Nucleus accumbens (tissue), 56 donors: Measurements from ENCODE around the gene CITED4.
A peak's percentile ranks its signal among the peaks of the same experiment; 100 is the strongest.

Experiments
- DNase-seq, 56 donors: peaks; one replicate each; lab custom pipeline; 2025; lab: John Stamatoyannopoulos, UW

The CITED4 gene

DNA sequence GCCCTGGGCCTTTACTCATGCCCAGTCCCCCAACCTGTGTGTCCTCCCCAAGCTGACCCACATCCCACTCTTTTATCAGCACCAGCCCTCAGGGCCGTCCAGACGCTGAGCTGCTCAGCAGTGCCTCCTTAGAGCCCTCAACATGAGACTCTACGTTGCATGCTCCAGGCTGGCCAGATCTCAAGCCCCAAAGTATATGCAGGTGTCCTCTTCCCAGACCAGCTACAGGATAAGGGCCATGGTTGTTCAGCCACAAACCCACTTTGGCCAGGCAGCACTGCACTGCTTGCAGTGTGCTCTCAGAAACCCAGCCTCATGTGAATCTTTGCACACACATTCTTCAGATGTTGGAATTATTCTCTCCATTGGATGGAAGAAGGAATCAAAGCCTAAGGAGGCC, 6.0 kb downstream of the CITED4 start:
- DNase-seq = no peak

DNA sequence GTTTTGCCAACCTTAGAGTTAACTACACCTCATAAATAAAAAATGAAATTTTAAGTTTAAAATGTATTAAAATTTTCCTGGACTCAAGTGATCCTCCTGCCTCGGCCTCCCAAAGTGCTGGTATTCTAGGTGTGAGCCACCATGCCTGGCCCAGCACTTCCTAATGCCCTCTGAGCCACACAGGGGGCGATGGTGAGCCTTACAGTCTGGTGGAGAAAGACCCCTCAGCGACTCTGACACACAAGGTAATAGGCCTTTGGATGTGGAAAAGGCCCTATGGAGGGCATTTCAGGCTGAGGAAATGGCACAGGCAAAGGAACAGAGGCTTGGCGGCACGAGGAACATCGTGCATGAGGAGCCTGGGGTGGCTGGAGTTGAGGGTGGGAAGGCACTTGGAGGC, 6.7 kb downstream of the CITED4 start:
- no peak for DNase-seq

DNA sequence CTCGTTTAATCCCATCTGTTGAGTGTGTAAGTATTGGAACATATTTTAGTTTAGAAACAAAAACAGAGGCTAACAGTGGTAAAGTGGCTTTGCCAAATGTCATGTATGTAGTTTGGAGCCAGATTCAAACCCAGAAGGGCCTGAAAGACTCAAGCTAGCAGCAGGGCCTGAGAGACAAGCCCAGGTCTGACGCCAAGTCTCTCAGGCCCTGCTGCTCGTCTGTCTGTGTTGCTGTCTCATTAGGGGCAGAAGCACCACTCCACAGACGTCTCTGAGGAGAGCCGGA, 8.3 kb downstream of the CITED4 start:
- DNase-seq = no peak

DNA sequence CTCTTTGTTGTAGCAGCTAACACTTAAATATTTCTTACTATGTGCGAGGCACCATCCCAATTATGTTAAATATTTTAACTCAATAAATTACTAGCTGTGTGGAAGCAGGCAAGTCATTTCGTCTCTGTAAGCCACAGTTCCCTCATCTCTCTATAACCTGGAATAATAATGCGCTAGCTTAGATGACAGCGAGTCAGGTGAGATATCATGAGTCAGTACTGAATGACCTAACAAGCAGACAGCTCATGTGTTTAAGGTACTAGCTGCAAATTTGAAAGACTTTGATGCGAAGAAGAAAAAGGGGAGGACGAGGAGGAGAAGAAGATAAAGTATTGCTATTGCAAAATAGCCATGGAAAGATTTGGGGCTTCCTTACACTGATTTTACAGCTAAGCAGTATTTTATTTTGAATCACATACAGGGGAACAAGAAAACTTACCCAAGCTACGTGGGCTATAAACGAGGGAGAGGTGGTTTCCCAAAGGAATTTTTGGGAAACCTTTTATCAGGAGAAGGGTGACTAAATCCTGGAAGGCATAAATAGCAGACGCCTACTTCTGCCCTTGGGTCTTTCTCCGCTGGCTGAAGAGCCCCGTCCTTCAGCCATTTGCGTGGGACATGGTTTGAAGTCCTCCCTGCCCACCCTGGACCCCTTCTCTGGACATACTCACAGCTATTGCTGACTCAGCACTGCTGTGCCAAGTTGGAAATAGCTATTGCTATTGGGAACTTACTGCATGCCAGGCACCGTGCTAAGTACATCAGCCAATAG, 8.9 kb downstream of the CITED4 start:
- peak in 1 of 56 donors; percentile 9 for DNase-seq

DNA sequence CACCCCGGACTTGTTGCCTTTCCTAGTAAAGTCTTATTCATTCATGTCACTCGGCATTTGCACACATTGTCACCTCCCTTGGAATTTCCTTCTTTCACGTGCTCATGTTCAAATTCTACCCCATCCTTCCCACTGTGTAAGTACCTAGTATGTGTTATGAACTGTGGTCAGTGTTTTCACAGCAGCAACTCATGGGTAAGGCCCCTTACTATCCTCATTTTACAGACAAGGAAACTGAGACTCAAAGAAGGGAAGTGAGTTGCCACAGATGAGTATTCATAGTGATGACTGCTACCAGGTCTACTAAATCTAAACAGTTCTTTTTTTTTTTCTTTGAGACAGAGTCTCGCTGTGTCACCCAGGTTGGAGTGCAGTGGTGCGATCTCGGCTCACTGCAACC, 10.5 kb downstream of the CITED4 start:
- DNase-seq = no peak

DNA sequence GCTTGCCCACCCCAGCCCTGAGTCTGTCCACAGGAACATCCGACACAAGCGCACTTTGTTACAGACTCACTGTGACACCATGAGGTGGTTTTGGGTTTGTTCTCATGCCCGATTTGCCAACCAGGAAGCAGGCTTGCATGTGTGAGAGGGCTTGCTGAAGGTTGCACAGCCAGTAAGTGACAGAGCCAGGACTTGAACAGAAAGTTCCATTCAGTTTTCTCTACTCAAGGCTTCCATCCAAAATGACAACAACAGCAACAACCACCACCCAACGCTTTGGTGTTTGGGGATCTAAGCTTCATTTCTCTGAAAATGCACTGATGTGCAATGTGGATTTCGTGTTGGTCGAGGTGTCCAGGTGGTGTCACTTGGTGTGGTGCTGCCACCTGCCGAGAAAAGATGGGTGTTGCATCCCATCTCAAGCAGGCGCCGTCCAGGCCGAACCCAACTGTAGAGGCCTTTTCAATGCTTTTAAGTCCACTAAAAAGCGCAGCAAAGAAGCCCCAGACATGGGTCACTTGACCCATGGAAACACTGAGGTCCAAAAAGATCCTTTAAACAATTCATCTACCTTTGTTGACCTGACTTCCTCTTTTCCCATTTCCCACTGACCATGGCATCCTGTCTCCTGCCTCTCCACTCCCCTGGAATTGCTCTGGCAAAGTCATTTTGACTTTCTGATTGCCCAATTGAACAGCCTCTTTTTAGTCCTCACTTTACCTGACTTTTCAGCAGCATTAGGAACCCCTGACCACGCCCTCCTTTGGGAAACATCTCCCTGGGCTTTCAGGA, 12.2 kb downstream of the CITED4 start:
- DNase-seq = peak in 49 of 56 donors; percentile 2 to 78 (median 41)

DNA sequence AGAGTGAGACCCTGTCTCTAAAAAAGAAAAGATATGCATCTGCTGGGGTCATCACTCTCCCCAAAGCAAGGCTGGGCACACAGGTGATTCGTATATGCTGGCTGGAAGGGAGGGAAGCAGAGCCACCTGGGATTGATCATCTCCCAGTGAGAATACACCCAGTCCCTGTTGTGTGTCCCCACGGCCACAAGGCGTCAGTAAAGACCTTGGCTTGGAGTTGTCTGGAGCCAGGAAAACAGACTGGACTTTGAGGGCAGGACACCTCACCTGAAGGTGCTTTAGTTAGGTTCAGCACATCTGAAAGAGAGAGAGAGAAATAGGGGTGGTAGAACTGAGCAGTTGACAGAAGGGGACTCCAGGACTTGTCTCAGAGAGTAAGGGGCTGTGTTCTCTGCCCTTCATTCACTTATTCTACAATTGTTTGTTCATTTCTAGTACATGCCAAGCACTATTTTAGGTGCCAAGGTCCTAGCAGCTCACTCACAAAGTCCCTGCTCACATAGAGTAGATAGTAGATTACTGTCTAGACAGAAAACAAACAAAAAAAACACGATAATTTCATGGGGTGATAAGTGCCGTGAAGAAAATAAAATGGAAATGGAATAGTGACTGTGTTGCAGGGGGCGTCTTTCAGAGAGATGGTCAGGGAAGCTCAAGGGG, 13.5 kb downstream of the CITED4 start:
- DNase-seq = peak in 40 of 56 donors; percentile 3 to 70 (median 26)

DNA sequence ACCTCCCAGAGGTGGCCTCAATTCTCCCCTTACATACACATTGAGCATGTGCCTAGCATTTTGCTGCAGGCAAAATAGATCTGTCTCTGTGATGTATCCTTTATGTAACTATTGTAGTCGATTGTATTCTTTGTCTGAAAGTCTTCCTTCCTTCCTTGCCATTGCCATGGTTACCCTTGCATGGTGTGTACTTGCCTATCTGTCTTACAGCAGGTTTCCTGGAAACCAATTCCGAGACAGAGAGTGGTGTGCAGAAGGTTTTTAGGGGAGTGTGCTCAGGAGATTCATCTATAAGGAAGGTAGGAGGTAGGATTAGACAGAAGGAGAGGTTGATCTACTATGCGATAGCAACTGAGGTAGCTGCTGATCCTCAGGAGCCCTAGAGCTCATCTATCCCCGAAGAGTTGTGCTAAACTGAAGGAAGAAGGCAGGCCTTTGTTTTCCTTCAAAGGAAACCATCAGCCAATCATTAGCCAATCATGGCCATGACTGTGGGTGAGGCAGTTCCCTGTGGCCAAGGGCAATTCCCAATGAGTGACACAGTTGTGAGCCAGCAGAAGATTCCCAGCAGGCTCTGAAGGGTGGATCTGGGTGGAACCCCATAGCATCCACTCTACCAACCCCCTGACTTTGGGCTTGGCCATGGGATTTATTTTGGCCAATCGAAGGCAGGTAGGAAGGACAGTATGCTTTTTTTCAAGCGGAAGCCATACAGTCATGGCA, 15.0 kb downstream of the CITED4 start:
- DNase-seq = peak in 15 of 56 donors; percentile 5 to 60 (median 30)

DNA sequence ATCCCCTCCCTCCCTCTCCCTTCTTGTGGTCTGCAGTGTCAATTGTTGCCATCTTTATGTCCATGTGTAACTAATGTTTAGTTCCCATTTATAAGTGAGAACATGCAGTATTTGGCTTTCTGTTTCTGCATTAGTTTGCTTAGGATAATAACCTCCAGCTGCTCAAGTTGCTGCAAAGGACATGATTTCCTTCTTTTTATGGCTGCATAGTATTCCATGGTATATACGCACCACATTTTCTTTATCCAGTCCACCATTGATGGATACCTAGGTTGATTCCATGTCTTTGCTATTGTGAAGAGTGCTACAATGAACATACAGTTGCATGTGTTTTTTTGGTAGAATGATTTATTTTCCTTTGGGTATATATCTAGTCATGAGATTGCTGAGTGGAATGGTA, 16.3 kb downstream of the CITED4 start:
- no peak for DNase-seq

DNA sequence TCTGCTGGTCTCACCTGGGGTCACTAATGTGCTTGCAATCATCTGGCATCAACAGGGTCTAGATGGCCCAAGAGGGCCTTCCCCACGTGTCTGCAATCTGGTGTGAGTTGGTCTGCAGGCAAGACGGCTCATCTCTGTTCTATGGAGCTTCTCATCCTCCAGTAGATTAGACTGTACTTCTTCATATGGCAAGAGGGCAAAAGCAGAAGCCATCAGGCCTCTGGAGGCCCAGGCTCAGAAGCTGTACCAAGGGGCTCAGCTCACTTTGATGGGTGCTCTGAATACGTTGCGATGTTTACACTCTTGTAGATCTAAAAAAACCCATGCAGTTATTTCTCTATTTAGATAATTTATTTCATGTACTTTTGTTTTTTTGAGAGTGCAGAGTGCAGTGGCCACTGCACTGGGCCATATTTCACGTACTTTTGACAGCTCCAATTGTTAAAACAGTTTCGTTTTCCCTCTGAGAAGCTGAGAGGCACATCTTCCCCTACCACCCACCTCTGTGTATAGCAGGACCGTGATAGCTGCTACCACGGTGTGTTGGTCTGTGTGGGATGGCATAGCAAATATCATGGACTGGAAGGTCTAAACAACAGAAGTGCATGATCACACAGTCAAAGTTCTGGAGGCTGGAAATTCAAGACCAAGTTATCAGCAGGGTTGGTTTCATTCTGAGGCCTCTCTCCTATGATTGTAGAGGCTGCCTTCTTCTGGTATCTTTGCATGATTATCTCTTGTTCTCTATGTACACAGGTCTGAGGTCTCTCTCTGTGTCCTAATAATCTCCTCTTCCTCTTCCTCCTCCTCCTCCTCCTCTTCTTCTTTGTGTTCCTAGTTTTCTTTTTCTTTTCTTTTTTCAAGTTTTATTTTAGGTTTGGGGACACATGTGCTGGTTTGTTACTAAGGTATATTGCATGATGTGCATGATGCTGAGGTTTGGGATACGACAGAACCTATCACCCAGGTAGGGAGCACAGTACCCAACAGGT, 17.0 kb downstream of the CITED4 start:
- no peak for DNase-seq

DNA sequence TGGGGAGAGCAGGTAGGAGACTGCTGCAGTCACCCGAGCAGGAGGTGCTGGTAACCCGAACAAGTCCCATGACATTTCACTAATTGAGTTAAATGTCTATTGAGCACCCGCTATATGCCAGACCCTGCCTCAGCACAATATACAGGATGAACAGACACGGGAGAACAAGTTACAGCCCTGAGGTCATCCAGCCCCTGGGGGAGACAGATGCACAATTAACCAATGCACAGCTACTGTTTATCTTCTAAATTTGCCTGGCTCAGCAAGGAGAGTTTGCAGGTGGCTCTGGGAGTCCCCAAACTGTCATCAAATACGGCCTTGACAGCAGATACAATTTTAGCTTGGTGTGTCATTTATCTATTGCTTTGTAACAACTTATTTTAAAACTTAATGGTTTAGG, 18.1 kb downstream of the CITED4 start:
- DNase-seq = peak in 1 of 56 donors; percentile 13

DNA sequence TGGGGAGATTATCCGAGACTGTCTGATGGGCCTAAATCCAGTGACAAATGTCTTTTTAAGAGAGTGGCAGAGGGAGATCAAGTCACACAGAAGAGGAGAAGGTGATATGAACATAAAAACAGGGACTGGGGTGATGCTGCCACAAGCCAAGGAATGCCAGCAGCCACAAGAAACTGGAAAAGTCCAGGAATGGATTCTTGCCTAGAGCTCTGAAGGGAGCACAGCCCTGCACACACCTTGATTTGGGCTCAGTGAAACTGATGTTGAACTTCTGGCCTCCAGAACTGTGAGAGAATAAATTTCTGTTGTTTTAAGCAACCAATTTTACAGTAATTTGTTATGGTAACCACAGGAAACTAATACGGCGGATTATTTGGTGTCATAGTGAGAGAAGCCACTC, 19.5 kb downstream of the CITED4 start:
- DNase-seq = no peak

DNA sequence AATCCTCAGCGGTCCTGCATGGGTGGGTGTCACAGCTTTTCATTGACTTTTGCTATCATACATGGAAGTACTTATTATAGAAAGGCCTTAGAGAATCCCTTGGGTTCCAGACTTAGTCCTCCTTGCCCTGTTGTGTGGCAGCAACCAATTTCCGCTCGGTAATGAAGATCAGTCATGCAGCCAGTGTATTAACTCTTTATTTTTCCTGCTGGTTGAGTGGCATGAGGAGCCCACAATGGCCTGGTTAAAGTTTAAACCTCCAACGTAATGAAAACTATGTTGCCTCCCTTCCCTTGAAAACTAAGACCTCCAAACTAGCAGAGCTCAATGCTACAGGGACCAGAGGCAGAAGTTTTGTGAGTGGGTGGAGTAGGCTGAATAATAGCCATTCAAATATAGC, 20.0 kb downstream of the CITED4 start:
- no peak for DNase-seq

DNA sequence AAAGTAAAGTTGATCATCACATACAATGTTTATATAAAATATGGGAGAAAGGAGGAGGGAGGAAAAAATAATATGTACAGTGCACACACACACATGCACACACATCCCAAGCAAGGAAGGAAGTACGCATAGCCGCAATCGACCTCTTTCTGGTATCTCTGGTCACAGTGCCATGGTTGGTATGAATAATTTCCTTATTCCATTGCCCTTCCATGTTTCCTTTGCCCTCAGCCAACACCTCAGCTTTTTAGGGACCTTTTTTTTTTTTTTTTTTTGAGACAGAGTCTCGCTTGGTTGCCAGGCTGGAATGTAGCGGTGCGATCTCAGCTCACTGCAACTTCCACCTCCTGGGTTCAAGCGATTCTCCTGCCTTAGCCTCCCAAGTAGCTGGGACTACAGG, 20.6 kb downstream of the CITED4 start:
- no peak for DNase-seq

DNA sequence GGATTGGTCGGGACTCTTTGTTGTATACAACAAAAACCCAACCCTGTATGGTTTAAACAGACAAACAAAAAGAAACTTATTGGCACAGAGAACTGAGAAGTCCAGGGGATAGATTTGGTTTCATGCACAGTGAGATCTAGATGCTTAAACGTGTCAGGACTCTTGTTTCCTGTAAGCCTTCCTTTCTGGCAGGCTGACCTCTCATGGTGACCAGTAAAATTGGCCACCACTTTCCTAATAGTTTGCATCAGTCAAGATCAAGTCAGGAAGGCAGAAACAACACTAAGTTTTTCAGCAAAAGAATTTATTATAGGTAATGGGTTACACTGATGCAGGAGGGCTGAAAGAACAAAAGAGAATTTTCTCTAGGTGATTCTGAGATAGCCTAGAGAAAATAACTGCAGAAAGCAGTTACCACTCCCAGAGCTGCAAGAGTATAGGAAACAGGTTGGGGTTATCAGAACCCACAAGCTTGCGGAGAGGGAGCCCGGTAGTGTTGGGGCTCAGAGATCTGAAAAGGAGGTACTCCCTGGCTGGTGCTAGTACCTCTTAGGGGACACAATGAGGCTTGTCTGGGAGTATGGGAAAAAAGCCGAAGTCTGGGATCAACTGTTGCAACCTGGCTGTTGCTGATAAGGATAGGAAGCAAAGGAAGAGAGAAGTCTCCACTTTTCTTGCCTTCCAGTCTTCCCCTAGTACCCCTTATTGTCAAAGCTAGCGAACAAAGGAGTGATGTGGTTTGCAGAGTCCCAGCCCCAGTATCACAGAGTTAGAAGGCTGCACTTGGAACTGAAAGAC, 21.4 kb downstream of the CITED4 start:
- no peak for DNase-seq

DNA sequence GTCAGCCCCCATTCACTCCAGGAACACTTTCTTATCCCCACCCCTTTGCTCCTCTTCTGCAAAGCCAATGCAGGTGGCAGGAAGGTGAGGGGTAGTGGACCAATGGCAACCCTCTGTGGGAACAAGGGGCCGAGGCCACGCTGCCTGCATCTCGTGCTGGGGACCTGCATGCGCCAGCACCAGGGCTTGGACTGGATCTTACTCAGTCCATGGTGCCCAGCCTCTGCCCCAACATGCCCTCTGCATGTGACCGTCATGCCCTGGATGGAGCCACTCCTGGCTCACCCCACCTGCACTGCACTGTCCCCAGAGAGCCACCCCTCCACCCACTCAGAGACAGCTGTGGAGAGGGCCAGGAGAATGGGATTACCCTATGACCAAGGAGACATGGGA, 22.2 kb downstream of the CITED4 start:
- no peak for DNase-seq

DNA sequence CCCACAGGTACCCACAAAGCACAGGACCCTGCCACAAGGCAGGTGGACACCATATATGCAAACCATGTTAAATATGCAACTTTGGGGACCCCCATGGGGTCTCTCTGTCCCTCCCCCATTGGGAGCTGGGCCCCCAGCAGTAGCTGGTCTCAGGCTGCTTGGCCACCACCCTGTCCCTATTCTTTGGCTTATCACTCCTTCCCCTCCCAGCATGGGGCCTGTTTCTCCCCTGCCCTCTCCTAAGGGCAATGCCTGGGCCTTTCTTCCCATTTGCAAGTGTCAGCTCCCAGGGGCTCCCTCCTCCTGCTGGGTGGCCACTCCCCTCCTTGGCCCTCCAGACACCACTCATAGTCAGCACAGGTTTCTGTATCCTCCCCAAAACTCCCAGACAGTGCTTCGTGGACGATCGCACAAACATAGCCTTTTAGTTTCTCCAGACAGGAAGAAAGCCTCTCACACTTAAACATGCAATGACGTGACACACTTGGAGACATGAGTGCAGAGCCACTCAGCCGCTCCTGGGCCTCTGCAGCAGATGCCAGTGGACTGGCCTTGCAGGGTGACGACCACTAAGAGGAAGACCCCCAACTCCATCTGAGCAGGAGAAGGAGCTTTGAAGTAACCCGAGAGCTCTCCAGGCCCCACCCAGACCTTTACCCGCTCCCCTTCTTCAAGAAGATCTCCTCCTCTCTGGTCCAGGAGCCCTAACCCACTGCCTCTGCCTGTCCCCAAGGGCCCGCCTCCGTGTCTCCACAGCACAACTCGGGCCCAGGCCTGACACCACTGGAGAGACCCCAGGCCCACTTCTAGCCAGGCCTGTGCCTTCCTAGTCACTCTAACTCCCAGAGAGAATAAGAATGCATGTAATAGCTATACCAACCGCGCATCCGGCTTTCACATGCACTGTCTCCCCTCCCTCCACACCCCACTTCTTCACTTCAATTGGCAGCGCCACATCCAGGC, 22.9 kb downstream of the CITED4 start:
- DNase-seq = no peak
